Measurements from ENCODE around the gene KLHL2.
"Not testable (repeated sequence)": the region's sequence is repeated elsewhere in the genome, so short reads cannot be mapped to it uniquely, and the experiment has no call there.

KLHL2 gene

GRCh38 chr4:165331823-165332222, 124.5 kb downstream of the KLHL2 start:
- no peak for DNase-seq

GRCh38 chr4:165332502-165332901, 125.1 kb downstream of the KLHL2 start:
- no peak for DNase-seq

- no peak for DNase-seq
Measured at GRCh38 chr4:165335163-165335703, 127.9 kb downstream of the KLHL2 start.

GRCh38 chr4:165336743-165337142, 129.4 kb downstream of the KLHL2 start:
- no peak for DNase-seq

- not testable (repeated sequence) for DNase-seq
Measured at GRCh38 chr4:165342340-165342739, 135.0 kb downstream of the KLHL2 start.

- DNase-seq = no peak
Measured at GRCh38 chr4:165343353-165344191, 136.2 kb downstream of the KLHL2 start.

GRCh38 chr4:165345666-165346417, 138.5 kb downstream of the KLHL2 start:
- DNase-seq = no peak

GRCh38 chr4:165347647-165348569, 140.5 kb downstream of the KLHL2 start:
- DNase-seq = no peak

- DNase-seq = no peak
Measured at GRCh38 chr4:165351359-165352130, 144.2 kb downstream of the KLHL2 start.

GRCh38 chr4:165355900-165356300, 148.5 kb downstream of the KLHL2 start:
- DNase-seq = peak; percentile 74

GRCh38 chr4:165359506-165359905, 152.1 kb downstream of the KLHL2 start:
- no peak for DNase-seq

- DNase-seq = no peak
Measured at GRCh38 chr4:165360041-165360695, 152.8 kb downstream of the KLHL2 start.

- no peak for DNase-seq
Measured at GRCh38 chr4:165360985-165361670, 153.8 kb downstream of the KLHL2 start.

- no peak for DNase-seq
Measured at GRCh38 chr4:165361810-165362209, 154.4 kb downstream of the KLHL2 start.

- DNase-seq = no peak
Measured at GRCh38 chr4:165364452-165365080, 157.2 kb downstream of the KLHL2 start.

GRCh38 chr4:165367040-165367439, 159.7 kb downstream of the KLHL2 start:
- DNase-seq = no peak

GRCh38 chr4:165368114-165368513, 160.8 kb downstream of the KLHL2 start:
- DNase-seq = no peak

- no peak for DNase-seq
Measured at GRCh38 chr4:165368567-165368966, 161.2 kb downstream of the KLHL2 start.

GRCh38 chr4:165369522-165369921, 162.2 kb downstream of the KLHL2 start:
- no peak for DNase-seq

GRCh38 chr4:165370530-165370929, 163.2 kb downstream of the KLHL2 start:
- no peak for DNase-seq
